Loucy (cell line): ENCODE data around the gene MBP.

Experiments
- H2AFZ ChIP-seq: fragments of 200-600 bp; sonication (generic); 2 replicates; pipeline ENCODE4 v1.6.0; 2016; ENCODE audit warnings: antibody characterized with exemption, mild to moderate bottlenecking, low read length, moderate library complexity
- H3F3A ChIP-seq: fragments of 200-600 bp; 2 replicates; pipeline ENCODE4 v1.6.0; 2016; ENCODE audit warnings: antibody characterized with exemption, low read depth, mild to moderate bottlenecking
- H3K27me3 ChIP-seq: fragments of 200-600 bp; sonication (generic); 2 replicates; pipeline ENCODE4 v1.6.1; 2014; ENCODE audit warnings: low read length, mild to moderate bottlenecking; ENCODE audit not compliant: insufficient read depth, poor library complexity, severe bottlenecking
- H3K36me3 ChIP-seq: fragments of 200-600 bp; sonication (generic); 2 replicates; pipeline ENCODE4 v1.6.1; 2016; ENCODE audit warnings: low read length; ENCODE audit not compliant: insufficient read depth
- H3K4me1 ChIP-seq: fragments of 200-600 bp; sonication (generic); 2 replicates; pipeline ENCODE4 v1.5.1; 2014; ENCODE audit warnings: low read length, mild to moderate bottlenecking; ENCODE audit not compliant: insufficient read depth, poor library complexity, severe bottlenecking
- H3K4me2 ChIP-seq: fragments of 200-600 bp; sonication (generic); 2 replicates; pipeline ENCODE4 v1.6.0; 2014; ENCODE audit warnings: antibody characterized with exemption, low read length, low read depth, mild to moderate bottlenecking; ENCODE audit not compliant: poor library complexity, severe bottlenecking
- H3K4me3 ChIP-seq: fragments of 200-600 bp; sonication (generic); 2 replicates; pipeline ENCODE4 v1.5.1; 2014; ENCODE audit warnings: low read length, mild to moderate bottlenecking, mixed read lengths; ENCODE audit not compliant: poor library complexity, severe bottlenecking
- H3K79me2 ChIP-seq: fragments of 200-600 bp; sonication (generic); 2 replicates; pipeline ENCODE4 v1.6.1; 2014; ENCODE audit warnings: low read length; ENCODE audit not compliant: insufficient read depth
- H3K9ac ChIP-seq: fragments of 200-600 bp; sonication (generic); 2 replicates; pipeline ENCODE4 v1.6.0; 2014; ENCODE audit warnings: mild to moderate bottlenecking, low read depth, low read length, moderate library complexity; ENCODE audit not compliant: poor library complexity, severe bottlenecking
- H3K9me2 ChIP-seq: fragments of 200-600 bp; sonication (generic); replicated peaks from 2 replicates; pipeline ENCODE4 v1.6.1; 2016; ENCODE audit warnings: low read depth, low read length, mixed read lengths
- H3K9me3 ChIP-seq: fragments of 200-600 bp; sonication (generic); 2 replicates; pipeline ENCODE4 v1.6.1; 2014; ENCODE audit warnings: mild to moderate bottlenecking, antibody characterized with exemption, low read length, low read depth; ENCODE audit not compliant: insufficient read depth
- H4K20me1 ChIP-seq: fragments of 200-600 bp; sonication (generic); 2 replicates; pipeline ENCODE4 v1.6.0; 2014; ENCODE audit warnings: antibody characterized with exemption, low read length, mild to moderate bottlenecking; ENCODE audit not compliant: insufficient read depth, poor library complexity, severe bottlenecking
- EZH2phosphoT487 ChIP-seq: fragments of 200-600 bp; IDR thresholded peaks from 2 replicates; pipeline ENCODE4 v1.6.1; 2018; ENCODE audit warnings: antibody characterized with exemption, mild to moderate bottlenecking, moderate library complexity, borderline replicate concordance
- TF ChIP-seq, protein P1 (sequence below): fragments of 200-600 bp; sonication (generic); conservative IDR thresholded peaks from 2 replicates; pipeline ENCODE4 v1.5.1; 2014; ENCODE audit warnings: mild to moderate bottlenecking, antibody characterized with exemption, low read length

Gene MBP

DNA sequence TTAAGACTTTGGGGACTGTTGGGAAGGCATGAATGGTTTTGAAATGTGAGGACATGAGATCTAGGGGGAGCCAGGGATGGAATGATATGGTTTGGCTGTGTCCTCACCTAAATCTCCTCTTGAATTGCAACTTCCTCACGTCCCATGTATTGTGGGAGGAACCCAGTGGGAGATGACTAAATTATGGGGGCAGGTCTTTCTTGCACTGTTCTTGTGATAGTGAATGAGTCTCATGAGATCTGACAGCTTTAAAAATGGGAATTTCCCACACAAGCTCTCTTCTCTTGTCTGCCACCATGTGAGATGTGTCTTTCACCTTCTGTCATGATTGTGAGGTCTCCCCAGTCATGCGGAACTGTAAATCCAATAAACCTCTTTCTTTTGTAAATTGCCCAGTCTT lies 11.5 kb upstream of the MBP start:
- H3K9ac ChIP-seq: no peak overlapping the region
- H3K27me3 ChIP-seq: no peaks in the 10 kb centered on the region

GRCh38 chr18:77143196-77143595 lies 10.6 kb upstream of the MBP start:
- no peak overlapping the region for H3K9ac ChIP-seq
- H4K20me1 ChIP-seq: no peaks in the 10 kb centered on the region
- H3K27me3 ChIP-seq: no peaks in the 10 kb centered on the region
- H3K9me3 ChIP-seq: peaks cover 17% of the 10 kb centered on the region; the same call in 1 of the 2 replicates
- H3K4me3 ChIP-seq: no peak overlapping the region
- no peaks in the 10 kb centered on the region for H3K79me2 ChIP-seq
- H3K4me1 ChIP-seq: peaks cover 35% of the 10 kb centered on the region
- no peak for TF ChIP-seq EZH2phosphoT487
- TF ChIP-seq, protein P1, sequence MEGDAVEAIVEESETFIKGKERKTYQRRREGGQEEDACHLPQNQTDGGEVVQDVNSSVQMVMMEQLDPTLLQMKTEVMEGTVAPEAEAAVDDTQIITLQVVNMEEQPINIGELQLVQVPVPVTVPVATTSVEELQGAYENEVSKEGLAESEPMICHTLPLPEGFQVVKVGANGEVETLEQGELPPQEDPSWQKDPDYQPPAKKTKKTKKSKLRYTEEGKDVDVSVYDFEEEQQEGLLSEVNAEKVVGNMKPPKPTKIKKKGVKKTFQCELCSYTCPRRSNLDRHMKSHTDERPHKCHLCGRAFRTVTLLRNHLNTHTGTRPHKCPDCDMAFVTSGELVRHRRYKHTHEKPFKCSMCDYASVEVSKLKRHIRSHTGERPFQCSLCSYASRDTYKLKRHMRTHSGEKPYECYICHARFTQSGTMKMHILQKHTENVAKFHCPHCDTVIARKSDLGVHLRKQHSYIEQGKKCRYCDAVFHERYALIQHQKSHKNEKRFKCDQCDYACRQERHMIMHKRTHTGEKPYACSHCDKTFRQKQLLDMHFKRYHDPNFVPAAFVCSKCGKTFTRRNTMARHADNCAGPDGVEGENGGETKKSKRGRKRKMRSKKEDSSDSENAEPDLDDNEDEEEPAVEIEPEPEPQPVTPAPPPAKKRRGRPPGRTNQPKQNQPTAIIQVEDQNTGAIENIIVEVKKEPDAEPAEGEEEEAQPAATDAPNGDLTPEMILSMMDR: no peak
- H3K4me2 ChIP-seq: no peak overlapping the region
- H2AFZ ChIP-seq: no peak overlapping the region
- no peaks in the 10 kb centered on the region for H3K9me2 ChIP-seq
- no peaks in the 10 kb centered on the region for H3K36me3 ChIP-seq
- H3F3A ChIP-seq: no peaks in the 10 kb centered on the region

More for the DNA sequence above, 11.5 kb upstream of the MBP start:
- Histone ChIP-seq H3K9me3 (peaks cover 17% of the 10 kb centered on the region; the same call in 1 of the 2 replicates), H3F3A (no peaks in the 10 kb centered on the region), H3K9me2 (no peaks in the 10 kb centered on the region), H3K79me2 (no peaks in the 10 kb centered on the region), H3K4me3 (no peak overlapping the region), H4K20me1 (no peaks in the 10 kb centered on the region), H3K4me1 (peaks cover 34% of the 10 kb centered on the region), H3K36me3 (no peaks in the 10 kb centered on the region), H2AFZ (no peak overlapping the region), H3K4me2 (no peak overlapping the region)
- TF ChIP-seq EZH2phosphoT487: no peak
- TF ChIP-seq, protein P1: no peak

- Histone ChIP-seq H2AFZ (no peak overlapping the region), H3K27me3 (no peaks in the 10 kb centered on the region), H3K9me2 (no peaks in the 10 kb centered on the region), H3K4me2 (no peak overlapping the region), H3K4me3 (no peak overlapping the region), H3K36me3 (no peaks in the 10 kb centered on the region), H3K79me2 (no peaks in the 10 kb centered on the region), H4K20me1 (no peaks in the 10 kb centered on the region), H3K4me1 (peaks cover 40% of the 10 kb centered on the region), H3K9ac (peak overlapping the region; percentile 27), H3F3A (no peaks in the 10 kb centered on the region), H3K9me3 (peaks cover 17% of the 10 kb centered on the region; the same call in 1 of the 2 replicates)
- TF ChIP-seq, protein P1: peak; percentile 33
- no peak for TF ChIP-seq EZH2phosphoT487
These were observed 9.0 kb upstream of the MBP start for GRCh38 chr18:77141401-77142118.
